CD4-positive, alpha-beta T cell (primary cell): ENCODE data around the gene AKAP17A. TPM values are rescaled to one million over a fixed set of nuclear protein-coding genes. Genes with fewer than 3 reads are reported as not detected.
"Not testable (repeated sequence)": the region's sequence is repeated elsewhere in the genome, so short reads cannot be mapped to it uniquely, and the experiment has no call there.

Source experiments
- ATAC-seq: fragments of 200-7000 bp; cut with Tn5 transposase; one replicate; pipeline ENCODE4 v1.10.0; 2022; ENCODE audit warnings: mild to moderate bottlenecking; ENCODE audit not compliant: poor library complexity
- CTCF ChIA-PET: fragments of 350-600 bp; sonication (Branson Sonifier 250); formaldehyde crosslinking; loops from one replicate; lab custom pipeline; 2021; ENCODE audit warnings: antibody characterized with exemption, inconsistent platforms; lab: Charles Lee
- POLR2A ChIA-PET: fragments of 350-600 bp; sonication (Branson Sonifier 250); formaldehyde crosslinking; loops from one replicate; lab custom pipeline; 2021; ENCODE audit warnings: antibody characterized with exemption, inconsistent platforms; lab: Charles Lee
- DNase-seq, 14 experiments: peaks; one replicate each; pipeline ENCODE4 v3.0.0-alpha.2; 2013 to 2020; ENCODE audit warnings: mixed read lengths in 2 of 14
- H3K27ac ChIP-seq, 2 donors: one replicate each; pipeline versions ENCODE4 v1.5.1 to v1.7.0; 2013; ENCODE audit warnings: low read length in 2 of 2, low read depth in 1 of 2, mild to moderate bottlenecking in 1 of 2
- H3K27me3 ChIP-seq, 2 experiments: 1 replicate in 1 of 2; 2 replicates in 1 of 2; pipeline versions ENCODE4 v1.6.1 to v1.7.0; 2013; ENCODE audit warnings: low read length in 2 of 2, control low read depth in 1 of 2, mild to moderate bottlenecking in 1 of 2, moderate library complexity in 1 of 2; ENCODE audit not compliant: insufficient read depth in 2 of 2, control insufficient read depth in 1 of 2
- H3K36me3 ChIP-seq: one replicate; pipeline ENCODE4 v1.6.1; 2013; ENCODE audit warnings: low read length, control low read depth; ENCODE audit not compliant: insufficient read depth
- H3K4me1 ChIP-seq: one replicate; pipeline ENCODE4 v1.6.1; 2013; ENCODE audit warnings: low read length, control low read depth; ENCODE audit not compliant: insufficient read depth
- H3K4me3 ChIP-seq: one replicate; pipeline ENCODE4 v1.5.1; 2013; ENCODE audit warnings: mild to moderate bottlenecking, low read length, moderate library complexity
- H3K9me3 ChIP-seq, 2 experiments: 1 replicate in 1 of 2; 2 replicates in 1 of 2; pipeline versions ENCODE4 v1.6.1 to v1.7.0; 2013; ENCODE audit warnings: low read length in 2 of 2, mild to moderate bottlenecking in 2 of 2, control low read depth in 1 of 2, moderate library complexity in 1 of 2; ENCODE audit not compliant: control insufficient read depth in 1 of 2, insufficient read depth in 1 of 2
- H3K27ac Mint-ChIP-seq: one replicate; pipeline ENCODE4 v1.8.0; 2020; ENCODE audit warnings: mixed read lengths
- H3K27me3 Mint-ChIP-seq: one replicate; pipeline ENCODE4 v1.8.0; 2021; ENCODE audit warnings: mixed read lengths
- H3K36me3 Mint-ChIP-seq: one replicate; pipeline ENCODE4 v1.8.0; 2021; ENCODE audit warnings: low read depth, mixed read lengths
- H3K4me1 Mint-ChIP-seq: one replicate; pipeline ENCODE4 v1.8.0; 2021; ENCODE audit warnings: low read depth, mixed read lengths
- H3K4me3 Mint-ChIP-seq: one replicate; pipeline ENCODE4 v1.8.0; 2020; ENCODE audit warnings: mild to moderate bottlenecking, mixed read lengths
- H3K9me3 Mint-ChIP-seq: one replicate; pipeline ENCODE4 v1.8.0; 2020; ENCODE audit warnings: mixed read lengths
- CTCF ChIP-seq: fragments of 200-600 bp; IDR thresholded peaks from one replicate; pipeline ENCODE4 v1.8.0; 2022; ENCODE audit warnings: antibody characterized with exemption, mild to moderate bottlenecking
- intact Hi-C, 2 experiments: fragments of 100-400 bp; cut with DNase I in 1 of 2; cut with micrococcal nuclease in 1 of 2; formaldehyde crosslinking; loops; one replicate each; pipeline versions ENCODE4 v1.15.1 to v1.9.0; 2023 to 2025; cut with DNase I, micrococcal nuclease
- total RNA-seq, 174 experiments: library from RNA in 2 of 174; stranded (reverse) in 2 of 174; gene quantifications; one replicate each; pipeline ENCODE4 v1.2.3 and lab custom pipeline; 2021 to 2026

AKAP17A gene
- total RNA-seq, 2 experiments from 2014 or later: 143 to 149 TPM

GRCh38 chrX:1558761-1559468 lies 32.5 kb upstream of the AKAP17A start:
- no peaks in the 10 kb centered on the region for H3K27me3 Mint-ChIP-seq
- H3K36me3 ChIP-seq: no peaks in the 10 kb centered on the region
- CTCF ChIA-PET: no interaction called here
- peaks cover 13% of the 10 kb centered on the region for H3K36me3 Mint-ChIP-seq
- H3K4me3 ChIP-seq: no peak overlapping the region
- peaks cover 3 to 4% of the 10 kb centered on the region in 2 experiments for H3K9me3 ChIP-seq
- peaks cover 68% of the 10 kb centered on the region for H3K4me1 Mint-ChIP-seq
- ATAC-seq (no peak), DNase-seq (no peak)
- H3K9me3 Mint-ChIP-seq: peaks cover 14% of the 10 kb centered on the region
- intact Hi-C loops: loop anchor here in 1 of 2 experiments (5.0 kb wide), 1 partner anchor 1277 kb away; the partner anchor contains the start of gene PLCXD1
- H3K27ac ChIP-seq: no peak overlapping the region
- H3K27ac Mint-ChIP-seq: peak overlapping the region; percentile 76
- peaks cover 69% of the 10 kb centered on the region for H3K4me1 ChIP-seq
- no peaks in the 10 kb centered on the region for H3K27me3 ChIP-seq
- TF ChIP-seq CTCF: no peak
- no peak overlapping the region for H3K4me3 Mint-ChIP-seq
- POLR2A ChIA-PET: no interaction called here

- TF ChIP-seq CTCF: no peak
- CTCF ChIA-PET: no interaction called here
- no peak for DNase-seq
- Mint-ChIP-seq H3K27ac (peak overlapping the region; percentile 67), H3K4me3 (no peak overlapping the region), H3K9me3 (peaks cover 5% of the 10 kb centered on the region), H3K27me3 (no peaks in the 10 kb centered on the region), H3K4me1 (peaks cover 72% of the 10 kb centered on the region), H3K36me3 (no peaks in the 10 kb centered on the region)
- no peaks in the 10 kb centered on the region for H3K9me3 ChIP-seq
- POLR2A ChIA-PET: no interaction called here
- peaks cover 63% of the 10 kb centered on the region for H3K4me1 ChIP-seq
- H3K27ac ChIP-seq: no peak overlapping the region
- no peaks in the 10 kb centered on the region for H3K27me3 ChIP-seq
- no peaks in the 10 kb centered on the region for H3K36me3 ChIP-seq
- no peak overlapping the region for H3K4me3 ChIP-seq
- intact Hi-C loops: no loop called here
- no peak for ATAC-seq
Measured at GRCh38 chrX:1561164-1561563, 30.2 kb upstream of the AKAP17A start.

GRCh38 chrX:1564077-1564476 lies 27.3 kb upstream of the AKAP17A start:
- intact Hi-C loops: not testable (repeated sequence)

More at GRCh38 chrX:1564077-1564476, 27.3 kb upstream of the AKAP17A start:
- H3K27me3 Mint-ChIP-seq, DNase-seq, H3K27ac ChIP-seq, POLR2A ChIA-PET, CTCF ChIA-PET, H3K9me3 ChIP-seq, H3K4me3 ChIP-seq, H3K36me3 Mint-ChIP-seq, H3K36me3 ChIP-seq, H3K27me3 ChIP-seq, H3K9me3 Mint-ChIP-seq, ATAC-seq: not testable (repeated sequence)
- peaks cover 52% of the 10 kb centered on the region for H3K4me1 ChIP-seq
- Mint-ChIP-seq H3K27ac (peak overlapping the region; percentile 61), H3K4me3 (peak overlapping the region; percentile 7), H3K4me1 (peaks cover 60% of the 10 kb centered on the region)
